22Rv1 (cell line): ENCODE data around the gene DNM1L.
A peak's percentile ranks its signal among the peaks of the same experiment; 100 is the strongest.

Experiments
- H3K27ac ChIP-seq: fragments of 450-650 bp; 2 replicates; pipeline ENCODE4 v1.5.1; 2017
- CTCF ChIP-seq: fragments of 450-650 bp; IDR thresholded peaks from 2 replicates; pipeline ENCODE4 v1.5.1; 2017; ENCODE audit warnings: mild to moderate bottlenecking
- ZFX ChIP-seq: fragments of 450-650 bp; IDR thresholded peaks from 2 replicates; pipeline ENCODE4 v1.6.1; 2017; ENCODE audit warnings: antibody characterized with exemption, borderline replicate concordance

The DNM1L gene

GRCh38 chr12:32651956-32652210, 27.2 kb upstream of the DNM1L start:
- H3K27ac ChIP-seq: no peak overlapping the region
- TF ChIP-seq ZFX (no peak), CTCF (no peak)

GRCh38 chr12:32659908-32660440, 19.1 kb upstream of the DNM1L start:
- TF ChIP-seq ZFX (no peak), CTCF (no peak)
- H3K27ac ChIP-seq: no peak overlapping the region

GRCh38 chr12:32661706-32662105, 17.4 kb upstream of the DNM1L start:
- no peak overlapping the region for H3K27ac ChIP-seq
- TF ChIP-seq ZFX (no peak), CTCF (no peak)

- no peak overlapping the region for H3K27ac ChIP-seq
- no peak for TF ChIP-seq CTCF
- no peak for TF ChIP-seq ZFX
These were observed 16.4 kb upstream of the DNM1L start for GRCh38 chr12:32662665-32663064.

GRCh38 chr12:32666018-32666417, 13.1 kb upstream of the DNM1L start:
- H3K27ac ChIP-seq: no peak overlapping the region

GRCh38 chr12:32669584-32669983, 9.5 kb upstream of the DNM1L start:
- no peak for TF ChIP-seq ZFX
- no peak for TF ChIP-seq CTCF
- H3K27ac ChIP-seq: no peak overlapping the region

More at GRCh38 chr12:32666018-32666417, 13.1 kb upstream of the DNM1L start:
- no peak for TF ChIP-seq CTCF
- no peak for TF ChIP-seq ZFX

- no peak for TF ChIP-seq ZFX
- peak; percentile 80 for TF ChIP-seq CTCF
- no peak overlapping the region for H3K27ac ChIP-seq
These were observed 6.9 kb upstream of the DNM1L start for GRCh38 chr12:32671930-32672780.
